ENCODE results near the gene MITF. TPM values are rescaled to one million over a fixed set of nuclear protein-coding genes. Genes with fewer than 3 reads are reported as not detected.
A peak's percentile ranks its signal among the peaks of the same experiment; 100 is the strongest.
"Not testable (repeated sequence)": the region's sequence is repeated elsewhere in the genome, so short reads cannot be mapped to it uniquely, and the experiment has no call there.

Gene MITF
- polyA plus RNA-seq, 3 donors = 35.5 to 48.6 (median 43.6) TPM

DNA sequence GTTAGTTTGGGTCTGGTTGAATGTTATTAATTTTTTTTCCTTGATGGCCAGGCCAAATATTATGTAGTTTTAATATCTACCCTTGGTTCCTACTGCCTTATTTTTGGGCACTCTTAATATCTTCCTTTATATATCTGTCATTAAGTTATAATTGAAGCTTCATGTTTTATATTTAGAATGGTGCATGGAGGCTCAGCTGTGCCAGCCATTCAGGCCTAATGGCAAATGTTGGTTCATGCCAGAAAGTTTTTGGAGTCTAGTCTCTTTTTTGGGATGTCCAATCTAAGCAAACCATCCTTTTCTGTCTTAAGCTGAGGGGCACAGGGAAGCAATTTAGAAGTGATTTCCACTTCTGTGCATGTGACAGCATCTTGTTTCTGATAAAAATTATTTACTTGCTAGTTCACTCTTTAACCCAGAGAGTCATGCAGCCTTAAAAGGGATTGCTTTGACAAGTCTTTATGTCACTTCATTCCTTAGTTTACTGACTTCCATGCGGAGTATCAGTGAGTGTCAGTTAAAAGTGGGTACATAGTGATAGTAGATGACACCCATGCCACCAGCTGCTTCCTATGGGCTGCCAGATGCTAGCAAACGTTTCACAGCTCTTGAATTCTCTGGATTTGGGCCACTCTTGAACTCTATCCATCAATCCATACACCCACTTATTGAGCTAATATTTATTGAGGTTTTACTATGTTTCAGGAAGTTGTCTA is 33.0 kb downstream of the MITF start:
- DNase-seq (ENCODE audit: extremely low read depth in 1 of 11, low read depth in 9 of 11, low spot score in 4 of 11) = no peak

DNA sequence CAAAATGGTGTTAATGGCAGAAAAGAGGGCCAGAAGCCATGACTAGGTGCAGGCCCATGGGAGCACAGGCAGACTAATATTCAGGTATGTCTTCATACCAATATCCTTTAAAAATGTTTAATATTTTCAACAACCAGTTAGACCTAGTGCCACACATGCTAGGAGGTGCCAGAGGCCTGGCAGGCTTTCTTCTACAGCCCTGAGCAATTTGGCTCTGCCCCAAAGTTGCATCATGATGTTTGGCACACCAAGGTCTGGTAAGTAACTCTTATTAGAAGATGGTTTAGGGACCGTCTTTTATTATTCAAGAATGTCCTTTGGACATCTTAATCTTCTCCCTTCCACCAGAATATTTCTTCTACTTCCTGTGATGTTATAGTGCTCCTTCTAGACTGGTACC is 34.8 kb downstream of the MITF start:
- no peak for DNase-seq (ENCODE audit: extremely low read depth in 1 of 11, low read depth in 9 of 11, low spot score in 4 of 11)

DNA sequence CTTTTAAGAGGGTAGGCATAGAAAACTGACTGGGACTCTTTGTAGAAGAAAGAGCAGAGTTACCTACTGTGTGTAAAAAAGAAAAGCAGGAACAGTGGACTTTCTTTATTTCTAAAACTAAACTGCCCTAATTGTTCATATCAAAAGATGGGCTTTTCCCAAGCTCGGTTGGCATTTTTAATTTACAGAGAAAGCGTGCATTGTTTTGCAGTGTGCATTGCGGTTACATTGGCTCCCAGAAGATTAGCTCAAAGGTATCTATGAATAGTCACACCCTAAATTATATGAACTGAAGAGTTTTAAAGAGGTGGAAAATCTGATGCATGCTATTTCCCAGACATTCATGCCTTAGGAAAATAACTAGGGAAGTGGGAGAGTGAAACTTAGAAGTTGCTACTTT is 36.5 kb downstream of the MITF start:
- DNase-seq (ENCODE audit: extremely low read depth in 1 of 11, low read depth in 9 of 11, low spot score in 4 of 11) = no peak

DNA sequence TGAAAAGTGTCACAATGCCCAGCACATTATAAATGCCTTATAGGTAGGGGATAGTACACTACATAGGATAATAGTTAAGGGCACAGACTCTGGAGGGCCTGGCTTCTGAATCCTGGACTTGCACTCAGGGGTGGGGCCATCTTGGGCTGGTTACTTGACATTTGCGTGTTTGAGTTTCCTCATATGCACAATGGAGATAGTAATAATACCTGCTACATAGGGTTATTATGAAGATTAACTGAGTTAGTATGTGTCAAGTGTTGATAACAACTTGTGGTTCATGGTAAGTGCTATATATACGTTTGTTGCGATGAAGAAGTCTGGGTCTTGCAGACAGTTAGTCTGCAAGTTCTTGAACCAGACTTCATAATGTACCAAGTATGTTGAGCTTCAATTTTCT is 37.0 kb downstream of the MITF start:
- DNase-seq (ENCODE audit: extremely low read depth in 1 of 11, low read depth in 9 of 11, low spot score in 4 of 11) = no peak

DNA sequence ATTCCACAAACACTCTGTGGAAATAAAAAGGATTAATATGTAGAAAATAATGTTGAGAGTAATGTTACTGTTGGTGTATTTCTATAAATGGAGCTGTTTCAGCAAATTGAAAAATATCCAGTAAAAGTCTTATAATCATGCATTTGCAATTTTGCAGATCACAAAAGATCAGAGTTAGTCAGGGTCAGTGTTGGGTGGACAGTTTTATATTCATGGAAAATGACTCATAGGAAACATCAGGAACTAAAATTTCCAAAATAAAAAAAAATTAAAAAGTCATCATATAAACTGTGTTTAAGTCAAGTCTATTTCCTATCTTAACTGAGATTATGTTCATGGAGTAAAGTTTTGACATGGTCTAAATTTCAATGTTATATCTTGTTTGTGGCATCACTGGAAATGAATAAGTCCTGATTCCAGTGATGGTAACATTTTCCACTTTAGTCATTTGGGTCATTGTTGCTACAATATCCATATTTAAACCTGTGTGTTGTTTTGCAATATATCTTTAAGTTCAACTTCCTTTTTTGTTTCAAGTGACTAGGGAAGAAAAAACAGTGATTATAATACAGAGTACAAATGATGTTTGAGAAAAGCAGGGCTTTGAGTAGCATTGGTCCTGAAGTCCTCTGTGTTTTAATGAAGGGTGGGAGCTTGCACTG is 37.8 kb downstream of the MITF start:
- no peak for DNase-seq (ENCODE audit: extremely low read depth in 1 of 11, low read depth in 9 of 11, low spot score in 4 of 11)

DNA sequence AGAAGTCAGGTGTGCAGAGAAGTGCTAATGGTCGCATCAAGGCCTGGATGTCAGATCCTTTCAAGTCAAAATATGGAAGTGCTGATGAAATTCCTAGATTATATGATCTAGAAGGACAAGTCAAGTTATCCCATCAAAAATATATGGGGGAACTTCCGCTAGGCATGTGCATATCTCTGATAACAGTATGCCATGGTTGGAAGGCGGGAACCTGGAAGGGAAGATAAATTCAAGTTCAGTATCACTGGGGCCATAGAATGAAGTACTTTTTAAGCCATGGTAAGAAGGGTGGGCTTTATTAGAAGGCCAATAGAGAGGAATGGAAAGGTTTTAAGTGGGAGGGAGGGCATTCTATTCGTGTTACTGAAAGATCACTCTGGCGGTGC is 38.3 kb downstream of the MITF start:
- no peak for DNase-seq (ENCODE audit: extremely low read depth in 1 of 11, low read depth in 9 of 11, low spot score in 4 of 11)

DNA sequence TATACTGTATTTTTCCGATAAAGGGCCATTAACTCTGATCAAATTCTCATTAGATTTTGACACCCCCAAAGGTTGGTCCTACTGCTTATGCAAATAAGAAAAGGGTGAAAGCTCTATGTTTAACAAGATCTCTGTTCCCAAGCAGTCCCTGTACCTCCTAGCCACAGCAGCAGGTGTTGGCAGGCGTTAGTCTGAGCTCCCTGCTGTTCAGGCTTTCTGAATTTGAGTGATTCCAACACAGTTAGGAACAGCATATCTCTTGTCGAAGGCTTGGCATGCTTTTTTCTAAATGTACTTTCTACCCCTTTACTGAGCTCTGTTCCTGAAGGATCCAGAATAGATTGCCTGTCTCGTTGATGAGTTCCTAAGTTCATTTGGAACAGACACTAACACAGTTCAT is 42.3 kb downstream of the MITF start:
- DNase-seq (ENCODE audit: extremely low read depth in 1 of 11, low read depth in 9 of 11, low spot score in 4 of 11) = no peak

DNA sequence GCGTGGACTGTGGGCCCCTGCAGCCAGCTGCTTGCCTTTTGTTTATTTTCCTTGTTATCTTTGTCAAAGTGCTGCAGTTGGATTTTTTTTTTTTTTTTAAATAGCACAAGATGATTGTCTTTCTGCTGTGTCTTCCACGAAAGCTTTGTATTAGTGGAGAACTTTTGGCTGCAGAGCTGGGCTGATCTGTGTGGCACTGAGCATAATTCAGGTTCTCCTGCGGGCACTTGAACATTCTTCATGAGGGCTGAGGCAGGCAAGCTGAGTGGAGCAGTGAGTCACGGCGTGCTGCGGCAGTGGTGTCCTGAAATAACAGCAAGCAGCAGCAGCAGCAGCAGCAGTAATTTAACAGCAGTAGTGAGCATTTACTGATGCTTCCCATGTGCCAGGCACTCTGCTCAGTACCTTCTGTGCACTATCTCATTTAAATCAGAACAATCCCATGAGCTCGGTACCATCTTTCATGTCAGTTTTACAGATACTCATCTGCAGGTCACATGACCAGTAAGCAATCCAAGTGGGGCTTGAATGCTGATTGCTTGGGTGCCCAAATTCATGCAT is 45.8 kb downstream of the MITF start:
- DNase-seq (ENCODE audit: extremely low read depth in 1 of 11, low read depth in 9 of 11, low spot score in 4 of 11) = no peak

DNA sequence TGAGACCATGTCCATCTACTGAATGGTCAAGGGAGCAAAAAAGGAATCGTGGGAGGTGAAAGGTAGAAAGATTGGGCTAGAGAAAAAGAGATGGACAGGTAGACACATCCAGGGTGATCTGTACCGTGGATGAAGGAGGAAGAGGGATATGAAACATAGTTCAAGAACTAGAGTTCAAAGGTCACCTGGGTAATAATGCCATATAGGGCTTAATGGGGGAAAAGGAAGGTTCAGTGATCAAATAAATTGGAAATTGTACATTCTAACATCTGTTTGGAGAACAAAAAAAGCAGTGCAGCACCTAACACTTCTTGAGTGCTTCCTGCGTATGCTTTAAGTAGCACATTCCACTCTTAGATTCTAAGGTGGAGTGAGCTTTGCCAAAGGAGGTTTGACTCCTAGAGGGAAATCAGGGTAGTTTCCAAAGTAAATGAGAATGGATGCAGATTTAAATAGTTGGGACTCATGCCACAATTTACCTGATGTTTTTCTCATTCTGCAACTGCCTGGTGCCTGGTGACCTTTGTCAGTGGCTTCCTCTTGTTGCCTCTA is 46.6 kb downstream of the MITF start:
- DNase-seq (ENCODE audit: extremely low read depth in 1 of 11, low read depth in 9 of 11, low spot score in 4 of 11) = no peak

DNA sequence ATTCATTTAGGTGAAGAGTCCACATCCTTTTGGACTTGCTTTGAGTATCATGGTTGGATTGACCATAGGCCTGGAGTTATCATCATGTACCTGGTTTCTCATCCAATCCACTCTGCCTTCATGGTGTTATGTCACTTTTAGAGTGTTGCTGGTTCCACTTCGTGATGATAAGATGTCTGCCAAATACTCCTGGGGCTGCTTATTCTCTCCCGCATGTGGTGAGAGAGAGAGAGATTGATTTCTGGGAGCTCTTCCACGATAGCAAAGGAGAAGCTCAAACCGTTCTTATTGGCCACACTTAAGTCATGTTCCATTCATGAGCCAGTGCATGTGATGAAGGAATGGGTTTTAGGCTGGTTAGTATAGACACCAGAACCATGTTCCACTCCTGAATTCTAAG is 47.6 kb downstream of the MITF start:
- DNase-seq (ENCODE audit: extremely low read depth in 1 of 11, low read depth in 9 of 11, low spot score in 4 of 11) = no peak

DNA sequence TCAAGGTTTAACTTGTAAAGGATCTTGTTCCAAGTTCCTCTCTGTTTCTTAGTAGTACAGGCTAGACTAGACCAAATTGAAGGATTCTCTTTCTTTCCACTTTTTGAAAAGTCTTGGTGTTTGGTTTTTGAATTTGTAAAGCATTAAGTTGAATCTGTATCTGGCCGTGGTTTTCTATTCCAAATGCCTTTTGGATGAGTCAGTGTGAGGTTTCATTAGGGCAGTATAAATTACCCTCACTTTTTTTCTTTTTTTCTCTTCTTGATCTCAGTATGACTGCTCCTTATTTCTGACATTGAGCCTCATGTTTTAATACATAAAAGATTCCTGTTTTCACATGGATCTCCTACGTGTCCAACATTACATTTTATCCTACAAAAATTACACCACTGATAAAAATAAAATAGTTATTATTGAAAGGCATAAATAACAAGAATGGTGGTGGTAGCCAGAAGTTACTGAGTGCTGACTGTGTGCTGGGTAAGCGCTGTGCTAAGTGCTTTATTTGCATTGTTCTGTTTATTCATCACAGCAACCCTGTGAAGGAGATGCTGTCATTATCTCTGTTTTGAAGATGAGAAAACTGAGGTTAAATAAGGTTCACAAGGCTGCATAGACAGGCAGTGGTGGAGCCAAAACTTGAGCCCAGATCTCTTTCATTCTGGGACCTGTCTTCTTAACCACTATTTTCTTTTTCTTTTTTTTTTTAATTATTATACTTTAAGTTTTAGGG is 48.3 kb downstream of the MITF start:
- DNase-seq (ENCODE audit: extremely low read depth in 1 of 11, low read depth in 9 of 11, low spot score in 4 of 11) = no peak

DNA sequence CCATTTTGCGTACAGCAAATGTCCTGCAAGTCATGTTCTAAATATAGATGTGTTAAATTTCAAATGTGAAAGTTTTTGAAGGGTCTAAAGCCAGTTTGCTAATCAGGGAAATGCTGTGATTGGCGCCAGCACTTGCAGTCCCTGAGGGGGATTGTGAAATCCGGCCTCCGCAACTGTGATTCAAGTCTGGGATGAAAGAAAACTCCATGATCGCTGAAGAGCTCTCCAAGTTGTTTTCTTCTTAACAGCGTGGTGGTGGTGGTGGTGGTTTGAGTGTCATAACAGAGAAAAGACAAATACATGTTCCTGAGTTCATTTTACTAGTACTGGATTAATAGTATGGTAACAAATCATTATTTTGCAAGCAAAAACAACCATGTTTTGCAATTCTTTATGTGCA is 51.8 kb downstream of the MITF start:
- no peak for DNase-seq (ENCODE audit: extremely low read depth in 1 of 11, low read depth in 9 of 11, low spot score in 4 of 11)

DNA sequence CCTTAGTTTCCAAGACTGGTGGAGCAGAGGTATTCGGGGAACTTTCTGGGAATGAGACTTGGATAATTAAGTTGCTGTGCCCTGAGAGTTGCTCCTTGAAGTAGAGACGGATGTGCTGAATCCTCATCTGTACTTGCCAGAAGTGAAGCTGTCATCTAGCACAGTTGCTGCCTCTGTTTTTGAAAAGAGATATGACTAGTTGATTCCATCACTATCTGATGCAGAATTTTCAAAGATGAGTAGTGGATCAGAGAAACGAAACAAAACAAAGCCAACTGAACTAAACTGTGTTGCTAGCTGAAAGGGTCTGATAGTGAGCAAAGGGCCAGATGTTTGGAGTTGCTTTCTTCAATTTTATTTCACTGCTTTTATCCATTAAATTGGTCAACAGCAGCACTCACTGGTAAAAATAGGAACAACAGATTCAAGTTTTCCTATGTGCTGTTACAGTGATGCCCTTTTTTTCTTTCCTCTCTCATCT is 52.7 kb downstream of the MITF start:
- DNase-seq (ENCODE audit: extremely low read depth in 1 of 11, low read depth in 9 of 11, low spot score in 4 of 11) = peak in 4 of 11 donors; percentile 11 to 35 (median 28)

DNA sequence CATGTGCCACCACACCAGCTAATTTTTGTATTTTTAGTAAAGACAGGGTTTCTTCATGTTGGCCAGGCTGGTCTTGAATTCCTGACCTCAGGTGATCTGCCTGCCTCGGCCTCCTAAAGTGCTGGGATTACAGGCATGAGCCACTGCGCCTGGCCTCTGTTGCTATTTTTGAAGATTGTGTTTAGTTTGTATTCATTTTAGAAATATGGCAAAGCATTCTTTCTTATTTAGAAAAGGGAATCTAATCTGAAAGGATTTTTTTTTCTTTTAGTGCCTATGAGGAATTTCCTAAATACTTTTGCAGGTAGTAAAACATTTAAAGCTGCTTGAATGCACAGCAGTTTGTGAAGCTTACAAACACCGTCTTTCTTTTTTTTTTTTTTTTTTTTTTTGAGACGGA is 56.9 kb downstream of the MITF start:
- not testable (repeated sequence) for DNase-seq (ENCODE audit: extremely low read depth in 1 of 11, low read depth in 9 of 11, low spot score in 4 of 11)

DNA sequence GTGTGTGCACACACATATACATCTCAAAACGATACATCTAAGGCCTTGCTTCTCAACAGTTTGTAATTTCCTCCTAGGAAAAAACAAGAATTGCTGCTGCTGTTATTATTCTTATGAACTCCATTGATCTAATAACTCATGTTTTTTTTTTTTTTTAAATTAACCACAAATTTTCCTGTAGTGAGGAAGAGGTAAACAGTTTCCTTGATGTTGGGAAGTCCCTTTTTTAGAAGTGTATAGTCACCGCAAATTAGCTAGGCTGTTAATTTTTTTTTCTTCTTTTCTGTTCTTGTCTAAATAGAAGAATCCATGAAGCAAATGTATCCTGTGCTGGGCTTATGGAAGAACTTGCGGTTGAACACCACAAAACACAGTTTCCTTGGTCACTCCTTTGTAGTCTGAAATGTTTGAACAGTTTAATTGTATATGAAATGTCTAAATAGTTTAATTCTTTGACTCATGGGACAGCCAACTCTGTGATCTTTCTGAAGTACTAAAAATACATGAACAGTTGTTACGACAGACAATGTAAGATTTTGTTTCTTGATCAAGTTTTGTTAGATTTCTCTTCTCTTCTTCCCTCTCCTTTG is 64.5 kb downstream of the MITF start:
- no peak for DNase-seq (ENCODE audit: extremely low read depth in 1 of 11, low read depth in 9 of 11, low spot score in 4 of 11)

DNA sequence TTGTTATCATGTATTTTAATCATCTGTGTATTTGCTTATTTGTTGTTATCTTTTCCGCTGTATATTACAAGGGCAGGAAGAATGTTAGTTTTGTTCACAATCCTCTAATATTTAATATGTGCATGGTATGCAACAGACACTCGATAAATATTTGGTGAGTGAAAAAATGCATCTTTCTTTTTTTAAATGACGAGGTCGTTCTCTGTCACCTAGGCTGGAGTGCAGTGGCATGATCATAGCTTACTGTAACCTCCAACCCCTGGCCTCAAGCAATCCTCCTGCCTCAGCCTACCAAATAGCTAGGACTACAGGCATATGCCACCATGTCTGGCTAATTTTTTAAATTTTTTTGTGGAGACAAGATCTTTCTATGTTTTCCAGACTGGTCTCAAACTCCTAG is 66.2 kb downstream of the MITF start:
- no peak for DNase-seq (ENCODE audit: extremely low read depth in 1 of 11, low read depth in 9 of 11, low spot score in 4 of 11)

DNA sequence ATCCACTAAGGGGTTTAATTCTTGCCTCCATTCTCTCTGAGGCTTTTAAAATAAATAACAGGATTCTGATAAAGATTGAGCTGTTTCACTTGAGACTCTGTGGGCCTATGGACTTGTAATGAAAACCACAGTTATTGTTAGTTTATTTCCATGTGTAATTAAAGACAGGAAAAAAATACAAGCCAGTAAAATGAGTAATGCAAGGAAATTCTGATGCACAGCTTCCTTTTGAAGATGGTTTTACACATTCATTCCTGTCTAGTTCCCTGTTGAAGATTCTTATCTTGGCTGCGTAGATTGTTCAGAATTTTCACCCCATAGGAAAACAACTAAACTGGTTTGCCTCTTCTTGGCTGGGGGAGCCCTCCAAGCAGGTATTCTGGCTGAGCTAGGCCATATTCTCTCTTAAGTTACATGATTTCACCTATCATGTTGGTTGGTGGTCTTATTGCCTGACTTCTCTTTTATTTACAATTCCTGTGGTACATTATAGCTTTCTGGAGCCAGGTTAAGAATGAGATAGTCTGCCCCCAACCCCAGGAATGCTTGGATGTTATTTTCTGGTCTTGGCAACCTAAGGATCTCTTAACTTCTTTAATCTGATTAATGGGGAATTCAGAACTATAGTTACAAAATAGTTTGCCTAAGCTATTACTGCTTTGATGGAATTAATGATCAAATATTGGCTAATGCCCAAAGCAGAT is 67.6 kb downstream of the MITF start:
- DNase-seq (ENCODE audit: extremely low read depth in 1 of 11, low read depth in 9 of 11, low spot score in 4 of 11) = no peak

DNA sequence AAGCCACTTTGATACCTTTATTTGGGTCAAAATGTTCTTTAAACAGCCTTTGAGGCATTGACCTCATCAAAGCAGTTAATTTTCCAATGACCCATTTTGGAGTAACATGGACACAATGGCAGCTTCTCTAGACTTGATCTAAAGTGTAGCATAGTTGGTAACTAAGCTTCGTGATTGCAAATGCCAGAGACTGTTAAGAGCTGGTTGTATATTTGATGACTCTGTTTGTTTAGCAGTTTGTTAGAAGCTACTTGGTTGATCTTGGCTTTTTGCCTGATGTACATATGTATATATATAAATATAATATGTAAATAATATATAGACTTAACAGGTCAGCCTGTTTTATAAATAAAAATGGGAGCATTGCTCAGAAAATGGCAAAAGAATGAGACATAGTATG is 68.4 kb downstream of the MITF start:
- no peak for DNase-seq (ENCODE audit: extremely low read depth in 1 of 11, low read depth in 9 of 11, low spot score in 4 of 11)
